IPS-11a (cell line): ENCODE results near the gene TRANK1.
A peak's percentile ranks its signal among the peaks of the same experiment; 100 is the strongest.
"Not testable (repeated sequence)": the region's sequence is repeated elsewhere in the genome, so short reads cannot be mapped to it uniquely, and the experiment has no call there.

Source experiments
- H3K4me3 ChIP-seq: one replicate; pipeline ENCODE4 v1.5.1; 2013; ENCODE audit warnings: low read depth, low read length, control low read depth

TRANK1 gene

DNA sequence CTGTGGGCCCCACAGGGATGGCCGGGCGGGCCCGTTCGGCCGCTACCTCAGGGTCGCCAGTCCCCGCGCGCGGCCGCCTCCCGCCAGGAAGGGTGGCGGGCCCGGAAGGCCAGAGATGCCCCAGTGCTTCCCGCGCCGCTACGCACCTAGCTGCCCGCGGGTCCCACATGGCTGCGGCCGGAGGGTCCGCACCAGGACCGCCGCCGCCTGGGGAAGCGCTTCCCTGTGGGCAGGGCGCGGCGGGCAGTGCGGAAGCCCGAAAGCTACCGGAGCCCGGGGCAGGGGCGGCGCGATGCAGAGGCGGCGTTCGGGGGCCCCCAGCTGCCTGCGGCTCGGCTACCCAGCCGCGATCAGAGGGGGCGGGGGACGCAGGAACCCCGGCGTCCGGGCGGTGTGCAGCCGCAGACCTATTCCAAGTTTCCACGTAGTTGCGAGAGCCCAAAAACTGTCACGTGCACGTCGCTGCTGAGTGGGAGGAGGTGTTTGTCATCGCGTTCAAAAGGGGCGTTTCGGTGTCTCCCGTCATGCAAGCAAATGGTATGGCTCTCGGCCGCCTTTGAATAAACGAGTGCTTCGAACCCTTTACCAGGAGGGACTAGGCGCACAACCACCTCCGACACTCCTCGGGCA is at the start of gene TRANK1:
TRANK1 (minus strand) TSS at position 414 of the 630 bp plus-strand sequence; CDS start at position 169, 245 bp downstream.
- peak within 1 kb of the TSS; percentile 54 for H3K4me3 ChIP-seq

DNA sequence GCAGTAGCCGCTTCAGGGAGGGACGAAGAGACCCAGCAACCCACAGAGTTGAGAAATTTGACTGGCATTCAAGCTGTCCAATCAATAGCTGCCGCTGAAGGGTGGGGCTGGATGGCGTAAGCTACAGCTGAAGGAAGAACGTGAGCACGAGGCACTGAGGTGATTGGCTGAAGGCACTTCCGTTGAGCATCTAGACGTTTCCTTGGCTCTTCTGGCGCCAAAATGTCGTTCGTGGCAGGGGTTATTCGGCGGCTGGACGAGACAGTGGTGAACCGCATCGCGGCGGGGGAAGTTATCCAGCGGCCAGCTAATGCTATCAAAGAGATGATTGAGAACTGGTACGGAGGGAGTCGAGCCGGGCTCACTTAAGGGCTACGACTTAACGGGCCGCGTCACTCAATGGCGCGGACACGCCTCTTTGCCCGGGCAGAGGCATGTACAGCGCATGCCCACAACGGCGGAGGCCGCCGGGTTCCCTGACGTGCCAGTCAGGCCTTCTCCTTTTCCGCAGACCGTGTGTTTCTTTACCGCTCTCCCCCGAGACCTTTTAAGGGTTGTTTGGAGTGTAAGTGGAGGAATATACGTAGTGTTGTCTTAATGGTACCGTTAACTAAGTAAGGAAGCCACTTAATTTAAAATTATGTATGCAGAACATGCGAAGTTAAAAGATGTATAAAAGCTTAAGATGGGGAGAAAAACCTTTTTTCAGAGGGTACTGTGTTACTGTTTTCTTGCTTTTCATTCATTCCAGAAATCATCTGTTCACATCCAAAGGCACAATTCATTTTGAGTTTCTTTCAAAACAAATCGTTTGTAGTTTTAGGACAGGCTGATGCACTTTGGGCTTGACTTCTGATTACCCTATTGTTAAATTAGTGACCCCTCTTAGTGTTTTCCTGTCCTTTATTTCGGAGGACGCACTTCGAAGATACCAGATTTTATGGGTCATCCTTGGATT is 48.8 kb upstream of the TRANK1 start, which contains the start of gene MLH1:
MLH1 (plus strand) TSS at position 193 of the 958 bp plus-strand sequence; CDS start at position 223, 30 bp downstream.
- H3K4me3 ChIP-seq, result peak within 1 kb of the TSS; percentile 83

DNA sequence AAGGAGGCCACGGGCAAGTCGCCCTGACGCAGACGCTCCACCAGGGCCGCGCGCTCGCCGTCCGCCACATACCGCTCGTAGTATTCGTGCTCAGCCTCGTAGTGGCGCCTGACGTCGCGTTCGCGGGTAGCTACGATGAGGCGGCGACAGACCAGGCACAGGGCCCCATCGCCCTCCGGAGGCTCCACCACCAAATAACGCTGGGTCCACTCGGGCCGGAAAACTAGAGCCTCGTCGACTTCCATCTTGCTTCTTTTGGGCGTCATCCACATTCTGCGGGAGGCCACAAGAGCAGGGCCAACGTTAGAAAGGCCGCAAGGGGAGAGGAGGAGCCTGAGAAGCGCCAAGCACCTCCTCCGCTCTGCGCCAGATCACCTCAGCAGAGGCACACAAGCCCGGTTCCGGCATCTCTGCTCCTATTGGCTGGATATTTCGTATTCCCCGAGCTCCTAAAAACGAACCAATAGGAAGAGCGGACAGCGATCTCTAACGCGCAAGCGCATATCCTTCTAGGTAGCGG is 48.0 kb upstream of the TRANK1 start, which contains the start of gene EPM2AIP1:
EPM2AIP1 (minus strand) TSS at position 326 of the 520 bp plus-strand sequence; CDS start at position 272, 54 bp downstream.
- H3K4me3 ChIP-seq, result peak within 1 kb of the TSS; percentile 83

DNA sequence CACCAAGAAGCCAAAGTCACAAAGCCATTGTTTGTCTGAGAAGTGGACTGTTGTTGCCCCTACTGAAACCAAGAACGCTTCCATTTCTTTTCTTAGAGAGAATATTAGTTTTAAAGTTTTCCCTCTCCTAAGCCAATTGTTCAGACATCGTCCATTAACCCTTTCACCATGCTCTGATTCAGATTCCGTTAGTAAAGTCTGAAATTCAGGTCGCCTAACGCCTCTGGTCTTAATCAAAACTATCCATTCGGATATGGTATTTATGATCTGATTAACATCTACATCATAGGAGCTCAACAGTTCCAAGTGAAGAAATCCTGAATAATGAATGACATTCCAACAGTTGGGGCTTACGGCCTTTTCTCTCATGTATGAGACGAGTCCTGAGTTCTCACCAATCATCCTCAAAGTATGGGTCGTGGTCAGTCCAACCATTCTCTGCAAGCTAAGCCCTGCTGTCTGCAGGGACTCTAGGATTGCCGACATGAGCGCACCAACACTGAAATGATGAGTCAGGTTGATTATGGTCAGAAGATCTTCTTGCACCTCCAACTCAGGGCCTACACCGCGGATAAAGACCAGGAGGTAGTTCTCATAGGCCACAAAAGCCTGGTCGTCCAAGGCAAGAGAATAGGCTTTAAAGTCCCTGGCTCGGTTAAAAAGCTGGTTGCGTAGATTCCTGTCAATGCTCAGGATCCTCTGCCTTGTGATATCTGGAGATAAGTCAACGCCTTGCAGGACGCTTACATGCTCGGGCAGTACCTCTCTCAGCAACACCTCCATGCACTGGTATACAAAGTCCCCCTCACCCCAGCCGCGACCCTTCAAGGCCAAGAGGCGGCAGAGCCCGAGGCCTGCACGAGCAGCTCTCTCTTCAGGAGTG is 47.3 kb upstream of the TRANK1 start:
- peak overlapping the region; percentile 83 for H3K4me3 ChIP-seq

DNA sequence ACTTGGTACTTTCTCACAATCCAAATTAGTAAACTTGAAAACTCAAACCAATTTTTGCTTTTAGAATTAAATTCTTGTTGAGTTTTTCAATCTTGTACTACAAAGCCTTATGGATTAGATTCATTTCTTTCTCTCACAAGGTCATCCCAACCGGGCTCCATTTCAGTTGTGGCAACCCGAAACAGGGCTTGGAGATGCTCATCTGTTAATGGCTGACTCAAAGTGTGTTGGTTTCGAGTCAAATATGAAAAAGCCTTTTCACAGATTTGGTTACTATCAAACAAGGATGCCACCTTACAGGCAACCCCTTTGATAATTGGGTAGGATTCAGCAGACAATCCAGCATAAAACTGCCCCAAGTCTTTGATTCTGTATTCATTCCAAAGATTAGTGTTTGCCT is 46.3 kb upstream of the TRANK1 start:
- peak overlapping the region; percentile 83 for H3K4me3 ChIP-seq

DNA sequence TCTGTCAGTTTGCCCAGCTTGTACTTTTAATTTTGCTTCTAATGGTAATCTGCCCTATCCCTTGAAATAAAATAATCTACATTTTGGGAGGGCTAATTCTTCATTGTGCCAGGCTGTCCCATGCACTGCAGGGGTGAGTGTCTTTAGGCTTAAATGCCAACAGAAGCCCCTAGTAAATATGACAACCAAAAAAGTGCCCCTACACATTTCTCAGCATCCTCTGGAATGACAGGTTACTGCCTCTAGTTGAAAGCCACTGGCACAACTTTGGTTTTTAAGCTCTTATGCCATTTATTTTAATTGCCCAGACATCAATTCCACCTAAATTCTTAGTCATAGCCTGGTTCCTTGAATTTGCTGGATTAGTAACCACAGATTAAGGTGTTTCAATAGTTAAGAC is 44.7 kb upstream of the TRANK1 start:
- no peak overlapping the region for H3K4me3 ChIP-seq

DNA sequence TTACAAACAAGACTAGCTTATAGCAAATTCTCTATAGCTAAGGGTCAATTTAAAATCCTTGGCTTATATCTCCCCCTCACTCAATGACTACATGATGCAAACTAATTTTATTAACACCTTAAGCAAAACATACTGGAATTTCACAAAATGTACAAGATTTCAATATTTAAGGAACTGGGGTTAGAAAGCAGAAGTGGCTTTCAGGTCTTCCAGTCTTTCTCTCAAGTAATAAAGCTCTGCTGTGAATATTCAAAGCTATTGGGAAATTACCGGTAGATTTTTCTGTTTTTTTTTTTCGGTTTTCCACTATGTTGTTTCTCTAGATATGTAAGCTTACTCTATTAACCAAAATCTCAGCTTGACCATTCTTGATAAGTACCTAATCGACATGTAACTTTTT is 44.2 kb upstream of the TRANK1 start:
- no peak overlapping the region for H3K4me3 ChIP-seq

DNA sequence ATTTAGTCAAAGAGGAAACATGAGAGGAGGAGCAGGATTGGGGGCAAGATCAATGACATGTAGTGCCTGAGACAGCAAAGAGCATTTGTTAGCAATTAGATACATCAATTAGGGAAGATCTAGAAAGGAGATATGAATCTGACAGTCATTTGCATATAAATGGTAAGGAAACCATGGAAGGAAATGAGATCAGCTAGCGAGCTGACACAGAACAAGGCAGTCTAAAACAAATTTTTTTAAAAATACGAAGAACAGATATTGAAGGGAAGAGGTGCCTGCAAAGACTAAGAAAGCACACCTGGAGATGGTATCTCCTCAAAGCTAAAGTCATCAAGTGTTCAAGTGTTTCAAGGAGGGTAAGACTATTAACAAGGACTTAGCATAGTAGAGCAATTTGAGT is 43.5 kb upstream of the TRANK1 start:
- H3K4me3 ChIP-seq, result no peak overlapping the region

DNA sequence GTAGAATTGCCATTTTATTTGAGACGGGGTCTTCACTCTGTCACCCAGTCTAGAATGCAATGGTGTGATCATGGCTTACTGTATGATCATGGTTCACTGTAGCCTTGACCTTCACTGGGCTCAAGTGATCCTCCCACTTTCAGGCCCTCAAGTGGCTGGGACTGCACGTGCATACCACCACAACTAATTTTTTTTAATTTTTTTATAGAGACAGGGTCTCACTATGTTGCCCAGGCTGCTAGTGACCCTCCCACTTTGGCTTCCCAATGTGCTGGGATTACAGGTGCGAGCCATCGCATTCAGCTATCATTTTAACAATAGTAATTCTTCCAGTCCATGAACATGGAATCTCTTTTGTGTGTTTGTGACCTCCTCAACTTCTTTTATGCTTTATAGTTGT is 36.2 kb upstream of the TRANK1 start:
- no peak overlapping the region for H3K4me3 ChIP-seq

DNA sequence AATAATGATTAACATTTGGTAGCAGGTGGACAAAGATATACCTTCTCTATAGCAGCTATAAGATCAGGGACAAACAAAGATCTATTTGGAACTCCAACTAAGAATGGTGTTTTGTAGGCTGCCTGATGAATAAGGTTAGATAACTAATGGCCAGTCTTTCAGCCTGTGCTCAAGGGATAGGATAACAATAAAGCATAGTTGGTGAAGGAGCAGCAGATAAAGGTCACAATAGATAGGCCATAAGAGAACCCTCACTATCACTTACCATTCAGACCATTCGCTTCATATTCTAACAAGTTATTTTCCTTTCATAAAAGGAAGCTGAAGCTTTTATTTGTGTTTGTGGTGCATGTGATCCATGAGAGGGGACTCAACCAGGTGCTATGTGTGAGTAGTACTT is 28.3 kb upstream of the TRANK1 start:
- H3K4me3 ChIP-seq, result no peak overlapping the region

DNA sequence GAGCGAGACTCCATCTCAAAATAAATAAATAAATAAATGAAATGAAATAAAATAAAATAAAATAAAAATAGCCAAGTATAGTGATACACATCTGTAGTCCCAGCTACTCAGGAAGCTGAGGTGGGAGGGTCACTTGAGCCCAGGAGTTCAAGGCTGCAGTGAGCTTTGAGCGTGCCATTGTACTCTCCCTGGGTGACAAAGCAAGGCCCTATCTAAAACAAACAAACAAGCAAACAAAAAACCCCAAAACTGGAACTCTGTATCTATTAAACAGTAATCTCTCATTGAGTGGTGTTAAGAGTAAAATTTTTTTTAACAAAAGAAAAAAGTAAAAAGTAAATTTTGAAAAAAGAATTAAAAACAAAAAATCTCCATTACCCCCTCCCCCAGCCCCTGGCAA is 27.3 kb upstream of the TRANK1 start:
- H3K4me3 ChIP-seq, result no peak overlapping the region

DNA sequence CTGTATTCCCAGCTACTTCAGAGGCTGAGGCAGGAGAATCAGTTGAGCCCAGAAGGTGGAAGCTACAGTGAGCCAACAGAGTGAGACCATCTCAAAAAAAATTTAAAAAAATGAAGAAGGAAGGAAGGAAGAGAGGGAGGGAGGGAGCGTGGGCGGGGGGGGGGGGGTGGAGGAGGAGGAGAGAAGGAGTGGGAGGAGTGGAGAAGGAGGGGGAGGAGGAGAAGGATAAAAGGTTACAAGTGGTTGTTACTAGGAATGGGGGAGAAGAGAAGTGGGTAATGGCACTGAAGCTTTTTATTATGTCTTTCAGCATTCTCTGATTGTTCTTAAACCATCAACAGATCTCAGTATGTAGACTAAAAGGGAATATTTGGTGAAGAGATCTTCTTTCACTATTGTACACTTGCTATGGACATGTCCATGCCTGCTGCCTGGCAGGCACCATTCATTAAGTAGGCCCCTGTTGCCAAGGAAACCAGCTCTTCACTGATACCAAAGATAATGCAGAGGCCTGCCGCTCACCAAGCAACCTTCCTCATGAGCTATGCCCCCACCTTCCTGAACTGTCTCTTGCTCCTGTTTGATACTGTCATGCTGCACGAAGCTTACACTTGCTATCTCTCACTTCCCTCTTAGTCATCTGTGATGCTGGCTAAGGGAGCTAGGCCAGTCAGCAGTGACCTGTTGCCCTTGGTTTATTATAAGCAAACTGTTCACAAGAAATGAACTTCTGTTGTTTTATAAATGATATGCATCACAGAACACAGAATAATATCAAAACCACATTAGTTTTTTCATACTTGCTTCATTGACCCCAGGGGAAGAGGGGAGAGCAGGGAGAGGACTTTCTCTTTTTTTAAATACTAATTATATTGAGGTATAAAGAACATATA is 24.9 kb upstream of the TRANK1 start:
- no peak overlapping the region for H3K4me3 ChIP-seq

DNA sequence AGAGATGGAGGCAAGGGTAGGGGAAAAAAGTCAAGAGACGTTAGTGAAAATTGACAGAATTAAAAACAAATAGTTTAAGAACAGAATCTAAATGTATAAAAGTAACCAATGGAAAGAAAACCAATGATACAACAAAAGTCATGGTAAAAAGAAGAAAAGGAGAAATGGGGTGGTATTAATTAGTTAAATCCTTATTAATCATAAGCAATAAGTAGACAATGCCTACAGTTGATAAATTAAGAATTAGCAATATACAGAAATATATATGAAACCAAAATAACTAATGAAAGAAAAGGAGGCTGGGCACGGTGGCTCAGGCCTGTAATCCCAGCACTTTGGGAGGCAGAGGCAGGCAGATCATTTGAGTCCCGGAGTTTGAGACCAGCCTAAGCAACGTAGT is 24.2 kb upstream of the TRANK1 start:
- no peak overlapping the region for H3K4me3 ChIP-seq

DNA sequence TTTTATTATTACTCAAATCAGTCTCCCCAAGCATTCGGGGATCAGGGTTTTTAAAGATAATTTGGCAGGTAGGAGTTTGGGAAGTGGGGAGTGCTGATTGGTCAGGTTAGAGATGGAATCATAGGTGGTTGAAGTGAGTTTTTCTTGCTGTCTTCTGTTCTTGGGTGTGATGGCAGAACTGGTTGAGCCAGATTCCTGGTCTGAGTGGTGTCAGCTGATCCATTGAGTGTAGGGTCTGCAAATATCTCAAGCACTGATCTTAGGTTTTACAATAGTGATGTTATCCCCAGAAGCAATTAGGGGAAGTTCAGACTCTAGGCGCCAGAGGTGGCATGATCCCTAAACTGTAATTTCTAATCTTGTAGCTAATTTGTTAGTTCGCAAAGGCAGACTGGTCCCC is 20.6 kb upstream of the TRANK1 start:
- H3K4me3 ChIP-seq, result no peak overlapping the region

DNA sequence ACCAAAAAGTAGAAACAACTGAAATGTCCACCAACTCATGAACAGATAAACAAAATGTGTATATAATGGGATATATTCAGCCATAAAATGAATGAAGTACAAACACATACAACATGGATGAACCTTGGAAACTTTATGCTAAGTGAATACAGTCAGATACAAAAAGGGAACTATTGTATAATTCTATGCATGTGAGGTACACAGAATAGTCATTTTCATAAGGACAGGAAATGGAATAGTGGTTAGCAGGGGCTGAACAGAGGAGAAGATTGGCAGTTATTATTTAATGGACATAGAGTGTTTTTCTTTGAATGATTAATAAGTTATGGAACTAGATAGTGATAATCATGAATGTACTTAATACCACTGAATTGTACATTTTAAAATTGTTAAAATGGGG is 20.0 kb upstream of the TRANK1 start:
- H3K4me3 ChIP-seq, result no peak overlapping the region

DNA sequence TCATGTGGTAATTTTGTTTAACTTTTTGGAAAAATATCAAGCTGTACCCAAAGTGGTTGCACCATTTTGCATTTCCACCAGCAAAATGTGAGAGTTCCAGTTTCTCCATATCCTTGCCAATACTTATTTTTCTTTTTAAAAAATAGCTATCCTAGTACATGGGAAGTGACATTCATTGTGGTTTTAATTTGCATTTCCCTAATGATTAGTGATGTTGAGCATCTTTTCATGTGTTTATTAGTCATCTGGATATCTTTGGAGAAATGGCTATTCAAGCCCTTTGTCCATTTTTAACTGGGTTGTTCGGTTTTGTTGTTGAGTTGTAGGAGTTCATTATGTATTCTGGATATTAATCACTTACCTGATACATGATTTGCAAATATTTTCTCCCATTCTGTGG is 19.5 kb upstream of the TRANK1 start:
- no peak overlapping the region for H3K4me3 ChIP-seq

DNA sequence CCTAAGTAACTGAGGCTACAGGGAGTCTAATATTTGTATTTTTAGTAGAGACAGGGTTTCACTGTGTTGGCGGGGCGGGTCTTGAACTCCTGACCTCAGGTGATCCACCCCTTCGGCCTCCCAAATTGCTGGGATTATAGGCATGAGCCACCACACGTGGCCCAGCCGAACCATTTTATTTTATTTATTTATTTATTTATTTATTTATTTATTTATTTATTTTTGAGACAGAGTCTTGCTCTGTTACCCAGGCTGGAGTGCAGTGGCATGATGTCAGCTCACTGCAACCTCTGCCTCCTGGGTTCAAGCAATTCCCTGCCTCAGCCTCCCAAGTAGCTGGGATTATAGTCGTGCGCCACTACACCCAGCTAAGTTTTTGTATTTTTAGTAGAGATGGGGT is 18.2 kb upstream of the TRANK1 start:
- H3K4me3 ChIP-seq, result not testable (repeated sequence)

DNA sequence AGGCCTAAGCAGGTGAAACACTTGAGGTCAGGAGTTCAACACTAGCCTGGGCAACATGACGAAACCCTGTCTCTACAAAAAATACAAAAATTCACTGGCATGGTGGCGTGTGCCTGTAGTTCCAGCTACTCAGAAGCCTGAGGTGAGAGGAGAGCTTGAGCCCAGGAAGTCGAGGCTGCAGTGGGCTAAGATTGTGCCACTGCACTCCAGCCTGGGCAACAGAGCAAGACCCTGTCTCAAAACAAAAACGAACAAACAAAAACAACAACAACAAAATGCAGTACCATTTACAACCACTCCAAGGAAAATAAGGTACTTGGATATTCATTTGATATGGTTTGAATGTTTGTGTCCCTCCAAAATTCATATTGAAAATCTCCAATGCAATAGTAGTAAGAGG is 15.6 kb upstream of the TRANK1 start:
- H3K4me3 ChIP-seq, result no peak overlapping the region

DNA sequence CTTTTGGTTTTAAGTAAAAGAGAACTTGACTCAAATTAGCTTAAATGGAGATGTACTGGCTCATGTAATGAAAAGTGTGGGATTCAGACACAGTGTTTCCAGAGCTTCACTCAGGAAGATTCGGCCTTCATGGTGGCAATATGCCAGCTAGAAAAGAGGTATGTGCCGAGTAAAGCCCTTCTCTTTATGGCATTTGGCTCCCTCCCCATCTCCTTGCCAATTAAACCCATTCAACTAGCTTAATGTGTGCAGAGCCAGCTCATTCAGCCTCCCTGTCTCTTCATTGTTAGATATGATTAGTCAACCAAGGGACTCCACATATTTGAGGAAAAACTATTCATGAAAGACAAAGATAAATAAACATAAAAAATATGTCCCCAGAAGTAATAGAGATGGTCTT is 15.0 kb upstream of the TRANK1 start:
- no peak overlapping the region for H3K4me3 ChIP-seq
